OCI-LY3 (cell line): ENCODE results near the gene ARL8B.

ENCODE experiments used
- H2AFZ ChIP-seq: fragments of 200-600, 300-600 bp; shearing (Covaris generic); 2 replicates; pipeline ENCODE4 v1.6.0; 2014; ENCODE audit warnings: antibody characterized with exemption, low read depth, low read length
- H3K27ac ChIP-seq: fragments of 200-600, 300-600 bp; sonication (generic); 2 replicates; pipeline ENCODE4 v1.5.1; 2014; ENCODE audit warnings: mild to moderate bottlenecking, low read length, moderate library complexity, mixed read lengths
- H3K27me3 ChIP-seq: fragments of 200-600, 300-600 bp; sonication (generic); 2 replicates; pipeline ENCODE4 v1.6.1; 2014; ENCODE audit warnings: low read depth, low read length, mixed read lengths
- H3K36me3 ChIP-seq: fragments of 200-600, 300-600 bp; sonication (generic); replicated peaks from 2 replicates; pipeline ENCODE3; 2014; ENCODE audit warnings: low read depth, low read length, mixed read lengths
- H3K4me1 ChIP-seq: fragments of 300-600, 200-600 bp; sonication (generic); 2 replicates; pipeline ENCODE4 v1.6.1; 2014; ENCODE audit warnings: low read length, mixed read lengths
- H3K4me2 ChIP-seq: fragments of 200-600, 300-600 bp; sonication (generic); 2 replicates; pipeline ENCODE4 v1.6.1; 2014; ENCODE audit warnings: low read length, mixed read lengths
- H3K4me3 ChIP-seq: fragments of 300-600, 200-600 bp; sonication (generic); 2 replicates; pipeline ENCODE4 v1.5.1; 2014; ENCODE audit warnings: antibody characterized with exemption, mild to moderate bottlenecking, low read length, moderate library complexity
- H3K79me2 ChIP-seq: fragments of 300-600, 200-600 bp; shearing (Covaris generic); 2 replicates; pipeline ENCODE4 v1.6.1; 2014; ENCODE audit warnings: mild to moderate bottlenecking, low read length, mixed read lengths
- H3K9ac ChIP-seq: fragments of 300-600, 200-600 bp; shearing (Covaris generic); 2 replicates; pipeline ENCODE4 v1.6.0; 2014; ENCODE audit warnings: mild to moderate bottlenecking, low read length, moderate library complexity
- H3K9me3 ChIP-seq: fragments of 200-600, 300-600 bp; shearing (Covaris generic); 2 replicates; pipeline ENCODE4 v1.6.1; 2014; ENCODE audit warnings: low read length, mixed read lengths; ENCODE audit not compliant: insufficient read depth
- H4K20me1 ChIP-seq: fragments of 200-600, 300-600 bp; sonication (generic); 2 replicates; pipeline ENCODE4 v1.6.1; 2016; ENCODE audit warnings: low read length, mixed read lengths; ENCODE audit not compliant: insufficient read depth
- EZH2phosphoT487 ChIP-seq: fragments of 200-600 bp; shearing (Covaris generic); IDR thresholded peaks from 2 replicates; pipeline ENCODE4 v1.6.1; 2018; ENCODE audit warnings: antibody characterized with exemption, mixed run types, low read depth
- TF ChIP-seq, protein P1 (sequence below): fragments of 200-600, 300-600 bp; sonication (generic); IDR thresholded peaks from 2 replicates; pipeline ENCODE4 v1.5.1; 2014; ENCODE audit warnings: antibody characterized with exemption, low read length, low read depth

Gene ARL8B

GRCh38 chr3:5140839-5141238 lies 18.7 kb downstream of the ARL8B start:
- Histone ChIP-seq H2AFZ (no peak overlapping the region), H3K4me3 (no peak overlapping the region), H3K27ac (peak overlapping the region; percentile 39), H3K4me2 (0 out of 2 replicates have a peak overlapping the region, but pooled peaks have one; percentile 44), H3K27me3 (no peaks in the 10 kb centered on the region), H4K20me1 (peaks cover 34% of the 10 kb centered on the region), H3K4me1 (peaks cover 47% of the 10 kb centered on the region), H3K9me3 (0 out of 2 replicates have a peak, but pooled peaks cover 10% of the 10 kb centered on the region), H3K79me2 (peaks cover 98% of the 10 kb centered on the region), H3K9ac (no peak overlapping the region), H3K36me3 (peaks cover 40% of the 10 kb centered on the region)
- TF ChIP-seq, protein P1, sequence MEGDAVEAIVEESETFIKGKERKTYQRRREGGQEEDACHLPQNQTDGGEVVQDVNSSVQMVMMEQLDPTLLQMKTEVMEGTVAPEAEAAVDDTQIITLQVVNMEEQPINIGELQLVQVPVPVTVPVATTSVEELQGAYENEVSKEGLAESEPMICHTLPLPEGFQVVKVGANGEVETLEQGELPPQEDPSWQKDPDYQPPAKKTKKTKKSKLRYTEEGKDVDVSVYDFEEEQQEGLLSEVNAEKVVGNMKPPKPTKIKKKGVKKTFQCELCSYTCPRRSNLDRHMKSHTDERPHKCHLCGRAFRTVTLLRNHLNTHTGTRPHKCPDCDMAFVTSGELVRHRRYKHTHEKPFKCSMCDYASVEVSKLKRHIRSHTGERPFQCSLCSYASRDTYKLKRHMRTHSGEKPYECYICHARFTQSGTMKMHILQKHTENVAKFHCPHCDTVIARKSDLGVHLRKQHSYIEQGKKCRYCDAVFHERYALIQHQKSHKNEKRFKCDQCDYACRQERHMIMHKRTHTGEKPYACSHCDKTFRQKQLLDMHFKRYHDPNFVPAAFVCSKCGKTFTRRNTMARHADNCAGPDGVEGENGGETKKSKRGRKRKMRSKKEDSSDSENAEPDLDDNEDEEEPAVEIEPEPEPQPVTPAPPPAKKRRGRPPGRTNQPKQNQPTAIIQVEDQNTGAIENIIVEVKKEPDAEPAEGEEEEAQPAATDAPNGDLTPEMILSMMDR: no peak
- TF ChIP-seq EZH2phosphoT487: no peak

DNA sequence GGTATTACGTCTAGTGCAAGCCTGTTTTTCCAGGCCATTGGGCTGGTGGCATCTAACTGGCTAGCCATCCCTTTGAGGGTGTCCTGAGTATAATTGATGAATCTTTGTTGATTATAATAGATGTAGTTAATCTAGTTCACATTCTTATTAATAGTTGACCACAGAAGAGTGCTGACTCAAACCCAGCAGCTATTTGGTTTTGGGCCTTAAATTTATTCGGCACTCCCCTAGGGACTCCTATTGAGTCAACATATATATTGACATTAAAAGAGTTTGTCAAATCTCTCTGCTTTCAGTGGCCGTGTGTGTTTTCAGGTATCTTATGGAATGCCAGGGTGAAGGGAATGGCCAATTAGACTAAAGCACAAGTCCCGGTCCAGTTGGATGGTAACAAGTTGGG lies 19.7 kb downstream of the ARL8B start:
- peaks cover 41% of the 10 kb centered on the region for H3K4me1 ChIP-seq

GRCh38 chr3:5143464-5143863 lies 21.4 kb downstream of the ARL8B start:
- H3K9ac ChIP-seq: no peak overlapping the region
- TF ChIP-seq EZH2phosphoT487: no peak
- TF ChIP-seq, protein P1: no peak
- no peaks in the 10 kb centered on the region for H3K27me3 ChIP-seq
- H2AFZ ChIP-seq: no peak overlapping the region
- peaks cover 28% of the 10 kb centered on the region for H3K4me1 ChIP-seq
- H3K9me3 ChIP-seq: 0 out of 2 replicates have a peak, but pooled peaks cover 10% of the 10 kb centered on the region
- H4K20me1 ChIP-seq: peaks cover 36% of the 10 kb centered on the region
- no peak overlapping the region for H3K4me3 ChIP-seq
- no peak overlapping the region for H3K27ac ChIP-seq
- peaks cover 96% of the 10 kb centered on the region for H3K79me2 ChIP-seq
- peaks cover 45% of the 10 kb centered on the region for H3K36me3 ChIP-seq
- H3K4me2 ChIP-seq: no peak overlapping the region

More for the DNA sequence above, 19.7 kb downstream of the ARL8B start:
- Histone ChIP-seq H4K20me1 (peaks cover 33% of the 10 kb centered on the region), H3K4me3 (no peak overlapping the region), H3K27me3 (no peaks in the 10 kb centered on the region), H3K27ac (no peak overlapping the region), H3K9ac (no peak overlapping the region), H2AFZ (no peak overlapping the region), H3K4me2 (no peak overlapping the region), H3K9me3 (0 out of 2 replicates have a peak, but pooled peaks cover 10% of the 10 kb centered on the region), H3K79me2 (peaks cover 98% of the 10 kb centered on the region), H3K36me3 (peaks cover 45% of the 10 kb centered on the region)
- TF ChIP-seq, protein P1: no peak
- TF ChIP-seq EZH2phosphoT487: no peak

DNA sequence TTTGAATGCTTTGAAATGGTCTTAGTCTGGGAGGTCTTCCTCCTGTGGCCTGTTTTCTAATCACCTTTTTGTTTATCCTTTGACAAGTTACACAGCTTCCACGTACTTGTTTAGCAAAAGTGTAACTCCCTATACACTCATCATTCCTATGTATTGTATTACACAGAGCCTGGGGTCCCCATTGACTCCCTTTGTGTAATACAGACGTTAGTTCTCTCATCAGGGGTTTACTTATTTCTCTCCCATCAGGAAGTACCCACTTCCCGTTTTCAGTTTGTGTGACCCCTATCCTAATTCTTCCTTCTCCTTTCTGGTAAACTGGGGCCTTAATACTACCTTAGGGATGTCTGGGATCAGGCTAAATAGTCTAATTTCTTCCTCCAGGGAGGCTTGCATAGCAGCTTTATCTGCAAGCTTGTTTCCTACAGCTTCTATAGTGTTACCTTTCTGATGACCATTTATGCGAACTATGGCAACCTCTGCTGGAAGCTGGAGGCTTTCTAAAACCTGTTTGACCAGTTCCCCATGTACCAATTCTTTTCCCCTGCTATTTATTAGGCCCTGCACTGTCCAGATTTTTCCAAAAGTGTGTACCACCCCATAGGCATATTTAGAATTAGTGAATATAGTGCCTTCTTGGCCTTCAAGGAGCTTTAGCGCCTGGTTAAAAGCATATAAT lies 22.4 kb downstream of the ARL8B start:
- TF ChIP-seq EZH2phosphoT487: no peak
- TF ChIP-seq, protein P1: no peak
- H3K27me3 ChIP-seq: no peaks in the 10 kb centered on the region
- H3K79me2 ChIP-seq: peaks cover 96% of the 10 kb centered on the region
- H3K4me1 ChIP-seq: peaks cover 22% of the 10 kb centered on the region
- H3K27ac ChIP-seq: no peak overlapping the region
- H3K36me3 ChIP-seq: peaks cover 45% of the 10 kb centered on the region
- no peak overlapping the region for H3K4me2 ChIP-seq
- 0 out of 2 replicates have a peak, but pooled peaks cover 10% of the 10 kb centered on the region for H3K9me3 ChIP-seq
- H3K4me3 ChIP-seq: no peak overlapping the region
- H2AFZ ChIP-seq: no peak overlapping the region
- H4K20me1 ChIP-seq: peaks cover 38% of the 10 kb centered on the region
- H3K9ac ChIP-seq: no peak overlapping the region
